ENCODE data around the gene ARHGEF7.

ARHGEF7 gene

DNA sequence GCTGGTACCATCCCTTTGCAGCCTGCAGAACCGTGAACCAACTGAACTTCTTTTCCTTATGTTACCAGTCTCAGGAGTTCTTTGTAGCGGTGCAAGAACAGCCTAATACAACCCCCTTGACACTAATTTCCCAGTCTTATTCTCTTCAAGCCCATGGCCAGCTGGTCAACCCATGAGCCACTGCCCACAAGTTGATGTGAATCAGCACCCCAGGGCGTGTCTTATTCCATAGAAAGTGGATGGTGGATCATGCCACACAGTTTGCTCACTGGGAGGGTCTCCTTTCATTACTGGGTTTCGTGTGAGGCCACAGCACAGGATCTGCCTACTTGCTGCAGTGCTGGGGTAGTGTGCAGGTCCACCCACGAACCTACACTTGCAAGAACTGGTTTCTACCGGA, 232.3 kb downstream of the ARHGEF7 start:
- no peak for DNase-seq (ENCODE audit: low spot score)

DNA sequence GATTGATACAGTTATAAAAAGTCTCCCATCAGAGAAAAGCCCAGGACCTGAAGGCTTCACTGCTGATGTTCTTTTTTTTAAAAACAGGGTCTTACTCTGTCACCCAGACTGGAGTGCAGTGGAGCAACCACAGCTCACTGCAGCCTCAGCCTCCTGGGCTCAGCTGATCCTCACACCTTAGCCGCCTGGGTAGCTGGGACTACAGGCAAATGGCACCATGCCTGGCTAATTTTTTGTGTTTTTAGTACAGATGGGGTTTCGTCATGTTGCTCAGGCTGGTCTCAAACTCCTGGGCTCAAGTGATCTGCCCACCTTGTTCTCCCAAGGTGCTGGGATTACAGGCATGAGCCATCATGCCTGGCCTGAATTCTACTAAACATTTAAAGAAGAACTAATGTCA, 238.4 kb downstream of the ARHGEF7 start:
- no peak for DNase-seq (ENCODE audit: low spot score)

DNA sequence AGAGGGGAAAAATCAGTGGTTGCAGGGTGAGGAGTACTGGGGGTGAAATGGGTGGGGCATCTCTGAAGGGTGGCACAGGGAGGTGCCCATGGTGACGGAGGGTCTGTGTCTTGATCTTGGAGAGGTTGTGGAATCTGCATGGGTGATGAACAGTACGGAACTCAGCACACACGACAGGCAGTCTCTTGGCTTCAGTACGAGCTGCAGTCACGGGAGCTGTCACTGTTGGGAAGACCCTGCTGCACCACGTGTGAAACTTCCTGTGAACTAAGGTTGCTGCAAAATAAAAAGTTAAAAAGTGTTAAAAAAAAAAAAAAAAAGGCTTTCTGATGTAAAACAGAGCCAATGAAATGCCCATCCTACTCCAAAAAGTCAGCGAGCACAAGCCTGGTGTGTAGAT, 239.7 kb downstream of the ARHGEF7 start:
- no peak for DNase-seq (ENCODE audit: low spot score)

Measured in cerebellar cortex (tissue), 1 donor.